HUES48 (cell line): ENCODE results near the gene ZMYND8.
"Not testable (repeated sequence)": the region's sequence is repeated elsewhere in the genome, so short reads cannot be mapped to it uniquely, and the experiment has no call there.

ENCODE experiments used
- H3K27ac ChIP-seq: one replicate; pipeline ENCODE4 v1.7.0; 2013; ENCODE audit warnings: low read depth, low read length, inconsistent platforms
- H3K27me3 ChIP-seq: 2 replicates; pipeline ENCODE4 v1.6.1; 2013; ENCODE audit warnings: mild to moderate bottlenecking, low read length; ENCODE audit not compliant: control insufficient read depth, insufficient read depth
- H3K36me3 ChIP-seq: 2 replicates; pipeline ENCODE4 v1.6.1; 2013; ENCODE audit warnings: low read length; ENCODE audit not compliant: control insufficient read depth, insufficient read depth
- H3K4me1 ChIP-seq: 2 replicates; pipeline ENCODE4 v1.6.1; 2013; ENCODE audit warnings: mild to moderate bottlenecking, low read length; ENCODE audit not compliant: control insufficient read depth, insufficient read depth
- H3K4me3 ChIP-seq: 2 replicates; pipeline ENCODE4 v1.5.1; 2013; ENCODE audit warnings: mild to moderate bottlenecking, low read depth, low read length
- H3K9ac ChIP-seq: 2 replicates; pipeline ENCODE4 v1.6.1; 2013; ENCODE audit warnings: mild to moderate bottlenecking, low read depth, low read length, moderate library complexity
- H3K9me3 ChIP-seq: 2 replicates; pipeline ENCODE4 v1.6.1; 2013; ENCODE audit warnings: low read length; ENCODE audit not compliant: control insufficient read depth, insufficient read depth

ZMYND8 gene

GRCh38 chr20:47191956-47192355 is 164.5 kb downstream of the ZMYND8 start:
- no peak overlapping the region for H3K4me3 ChIP-seq
- no peak overlapping the region for H3K9ac ChIP-seq
- no peaks in the 10 kb centered on the region for H3K9me3 ChIP-seq
- H3K27me3 ChIP-seq: no peaks in the 10 kb centered on the region
- H3K27ac ChIP-seq: no peak overlapping the region
- no peaks in the 10 kb centered on the region for H3K36me3 ChIP-seq
- 0 out of 2 replicates have a peak, but pooled peaks cover 2% of the 10 kb centered on the region for H3K4me1 ChIP-seq

GRCh38 chr20:47191074-47191673 is 165.3 kb downstream of the ZMYND8 start:
- Histone ChIP-seq H3K4me3 (no peak overlapping the region), H3K27ac (no peak overlapping the region), H3K9ac (no peak overlapping the region), H3K27me3 (no peaks in the 10 kb centered on the region), H3K36me3 (no peaks in the 10 kb centered on the region), H3K4me1 (0 out of 2 replicates have a peak, but pooled peaks cover 1% of the 10 kb centered on the region), H3K9me3 (no peaks in the 10 kb centered on the region)

- Histone ChIP-seq H3K27me3 (no peaks in the 10 kb centered on the region), H3K36me3 (no peaks in the 10 kb centered on the region), H3K4me3 (no peak overlapping the region), H3K9me3 (no peaks in the 10 kb centered on the region), H3K9ac (no peak overlapping the region), H3K4me1 (no peaks in the 10 kb centered on the region), H3K27ac (no peak overlapping the region)
Observed at GRCh38 chr20:47189060-47189459, 167.4 kb downstream of the ZMYND8 start.

GRCh38 chr20:47188540-47188939 is 168.0 kb downstream of the ZMYND8 start:
- no peak overlapping the region for H3K27ac ChIP-seq
- H3K4me1 ChIP-seq: no peaks in the 10 kb centered on the region
- no peak overlapping the region for H3K4me3 ChIP-seq
- no peaks in the 10 kb centered on the region for H3K27me3 ChIP-seq
- no peaks in the 10 kb centered on the region for H3K9me3 ChIP-seq
- H3K9ac ChIP-seq: no peak overlapping the region
- H3K36me3 ChIP-seq: no peaks in the 10 kb centered on the region

GRCh38 chr20:47187450-47188195 is 168.9 kb downstream of the ZMYND8 start:
- no peak overlapping the region for H3K4me3 ChIP-seq
- H3K36me3 ChIP-seq: no peaks in the 10 kb centered on the region
- no peaks in the 10 kb centered on the region for H3K4me1 ChIP-seq
- H3K9me3 ChIP-seq: no peaks in the 10 kb centered on the region
- no peak overlapping the region for H3K9ac ChIP-seq
- no peaks in the 10 kb centered on the region for H3K27me3 ChIP-seq
- H3K27ac ChIP-seq: no peak overlapping the region

- Histone ChIP-seq H3K4me3 (no peak overlapping the region), H3K9me3 (no peaks in the 10 kb centered on the region), H3K27ac (no peak overlapping the region), H3K27me3 (no peaks in the 10 kb centered on the region), H3K36me3 (no peaks in the 10 kb centered on the region), H3K4me1 (no peaks in the 10 kb centered on the region), H3K9ac (no peak overlapping the region)
Observed at GRCh38 chr20:47183367-47183766, 173.1 kb downstream of the ZMYND8 start.

GRCh38 chr20:47181056-47181862 is 175.2 kb downstream of the ZMYND8 start:
- no peaks in the 10 kb centered on the region for H3K9me3 ChIP-seq
- no peak overlapping the region for H3K27ac ChIP-seq
- H3K4me1 ChIP-seq: no peaks in the 10 kb centered on the region
- H3K4me3 ChIP-seq: no peak overlapping the region
- no peak overlapping the region for H3K9ac ChIP-seq
- no peaks in the 10 kb centered on the region for H3K27me3 ChIP-seq
- no peaks in the 10 kb centered on the region for H3K36me3 ChIP-seq

GRCh38 chr20:47179267-47179666 is 177.2 kb downstream of the ZMYND8 start:
- Histone ChIP-seq H3K9ac (no peak overlapping the region), H3K4me1 (no peaks in the 10 kb centered on the region), H3K9me3 (no peaks in the 10 kb centered on the region), H3K36me3 (no peaks in the 10 kb centered on the region), H3K27me3 (no peaks in the 10 kb centered on the region), H3K27ac (no peak overlapping the region), H3K4me3 (no peak overlapping the region)

GRCh38 chr20:47178851-47179250 is 177.6 kb downstream of the ZMYND8 start:
- H3K27me3 ChIP-seq: no peaks in the 10 kb centered on the region
- H3K27ac ChIP-seq: no peak overlapping the region
- H3K4me3 ChIP-seq: no peak overlapping the region
- no peaks in the 10 kb centered on the region for H3K36me3 ChIP-seq
- no peak overlapping the region for H3K9ac ChIP-seq
- no peaks in the 10 kb centered on the region for H3K4me1 ChIP-seq
- no peaks in the 10 kb centered on the region for H3K9me3 ChIP-seq

GRCh38 chr20:47178277-47178676 is 178.2 kb downstream of the ZMYND8 start:
- no peak overlapping the region for H3K27ac ChIP-seq
- no peaks in the 10 kb centered on the region for H3K36me3 ChIP-seq
- H3K27me3 ChIP-seq: no peaks in the 10 kb centered on the region
- no peaks in the 10 kb centered on the region for H3K4me1 ChIP-seq
- no peak overlapping the region for H3K4me3 ChIP-seq
- no peaks in the 10 kb centered on the region for H3K9me3 ChIP-seq
- H3K9ac ChIP-seq: no peak overlapping the region

- H3K9me3 ChIP-seq, H3K27me3 ChIP-seq, H3K36me3 ChIP-seq, H3K4me1 ChIP-seq, H3K27ac ChIP-seq, H3K9ac ChIP-seq, H3K4me3 ChIP-seq: not testable (repeated sequence)
Observed at GRCh38 chr20:47176217-47176616, 180.3 kb downstream of the ZMYND8 start.
